Measurements from ENCODE around the gene IFNA2.

IFNA2 gene

DNA sequence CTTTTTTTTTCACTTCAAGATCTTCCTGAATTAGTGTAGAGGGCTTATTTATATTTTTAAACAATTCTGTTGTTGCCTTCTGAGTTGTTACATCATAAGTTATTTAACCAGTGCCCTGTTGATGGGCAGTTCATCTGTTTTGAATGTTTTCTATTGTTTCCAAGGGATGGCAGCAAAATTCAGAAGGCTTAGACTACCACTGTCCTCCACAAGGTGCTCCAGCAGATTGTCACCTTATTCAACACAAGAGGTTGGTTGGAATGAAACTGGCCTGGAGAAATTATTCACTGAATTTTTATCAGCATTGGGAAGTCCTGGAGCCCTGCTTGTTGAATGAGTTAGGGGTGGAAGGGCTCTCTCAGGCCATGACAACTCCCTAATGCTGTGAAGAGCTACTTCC lies 48.7 kb downstream of the IFNA2 start:
- H3K27ac ChIP-seq = no peak overlapping the region
- TF ChIP-seq, protein P1, sequence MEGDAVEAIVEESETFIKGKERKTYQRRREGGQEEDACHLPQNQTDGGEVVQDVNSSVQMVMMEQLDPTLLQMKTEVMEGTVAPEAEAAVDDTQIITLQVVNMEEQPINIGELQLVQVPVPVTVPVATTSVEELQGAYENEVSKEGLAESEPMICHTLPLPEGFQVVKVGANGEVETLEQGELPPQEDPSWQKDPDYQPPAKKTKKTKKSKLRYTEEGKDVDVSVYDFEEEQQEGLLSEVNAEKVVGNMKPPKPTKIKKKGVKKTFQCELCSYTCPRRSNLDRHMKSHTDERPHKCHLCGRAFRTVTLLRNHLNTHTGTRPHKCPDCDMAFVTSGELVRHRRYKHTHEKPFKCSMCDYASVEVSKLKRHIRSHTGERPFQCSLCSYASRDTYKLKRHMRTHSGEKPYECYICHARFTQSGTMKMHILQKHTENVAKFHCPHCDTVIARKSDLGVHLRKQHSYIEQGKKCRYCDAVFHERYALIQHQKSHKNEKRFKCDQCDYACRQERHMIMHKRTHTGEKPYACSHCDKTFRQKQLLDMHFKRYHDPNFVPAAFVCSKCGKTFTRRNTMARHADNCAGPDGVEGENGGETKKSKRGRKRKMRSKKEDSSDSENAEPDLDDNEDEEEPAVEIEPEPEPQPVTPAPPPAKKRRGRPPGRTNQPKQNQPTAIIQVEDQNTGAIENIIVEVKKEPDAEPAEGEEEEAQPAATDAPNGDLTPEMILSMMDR (conservative IDR thresholded peaks at IDR 0.05) = no peak

DNA sequence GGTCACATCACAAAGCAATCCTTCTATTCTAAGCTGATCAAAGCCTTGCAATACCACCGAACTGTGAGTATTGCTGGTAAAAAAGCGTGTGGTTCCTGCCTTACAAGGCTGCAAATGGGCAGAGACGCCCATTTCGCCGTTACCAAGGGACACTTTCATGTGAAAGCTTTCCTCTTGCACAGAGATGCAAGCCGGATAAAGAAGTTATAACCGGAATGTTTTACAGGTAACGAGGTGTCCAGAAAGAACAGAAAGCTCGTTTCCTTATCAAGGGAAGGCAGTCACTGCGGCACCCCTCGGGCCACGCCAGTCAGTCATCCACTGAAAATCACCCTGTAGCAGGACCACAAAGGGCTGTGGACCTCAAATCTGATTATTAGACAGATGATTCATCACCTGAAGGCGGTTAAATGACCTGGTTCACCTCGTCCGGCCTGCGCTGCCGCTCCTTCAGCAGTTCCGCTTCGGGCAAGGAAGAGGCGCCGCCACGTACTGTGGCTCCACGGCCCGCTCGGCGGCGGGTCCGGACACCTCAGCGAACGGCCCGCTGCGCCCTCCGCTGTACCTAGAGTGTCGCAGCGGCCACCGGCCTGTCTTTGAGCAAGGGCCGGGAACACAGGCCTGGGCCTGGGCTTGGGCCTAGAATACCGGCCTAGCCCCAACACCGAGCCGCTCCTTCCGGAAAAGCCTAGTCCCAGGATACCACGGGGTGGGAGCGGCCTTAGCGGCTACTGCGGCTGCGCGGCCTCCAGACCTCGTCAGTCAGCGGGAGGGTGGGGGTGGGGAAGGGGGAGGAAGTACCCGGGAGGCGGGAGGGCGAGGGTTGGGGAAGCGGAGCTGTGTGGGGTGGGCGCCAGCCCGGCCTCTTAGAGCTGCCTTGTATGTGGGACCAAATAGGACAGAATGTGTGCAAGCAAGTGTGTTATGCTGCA lies 50.2 kb downstream of the IFNA2 start, which contains the start of gene KLHL9:
Gene KLHL9 (minus strand): TSS at position 704 of the 932 bp plus-strand sequence. CDS start 545 bp downstream, at position 159.
- H3K27ac ChIP-seq = peak within 1 kb of the TSS; percentile 43
- TF ChIP-seq, protein P1 (conservative IDR thresholded peaks at IDR 0.05) = no peak

Measured in VCaP (cell line).